ENCODE measurements around the gene MORN1. TPM values are rescaled to one million over a fixed set of nuclear protein-coding genes. Genes with fewer than 3 reads are reported as not detected.

Gene MORN1
- total RNA-seq, 6 experiments from 2014 or later, result 5.3 to 8.9 (median 6.9) TPM

DNA sequence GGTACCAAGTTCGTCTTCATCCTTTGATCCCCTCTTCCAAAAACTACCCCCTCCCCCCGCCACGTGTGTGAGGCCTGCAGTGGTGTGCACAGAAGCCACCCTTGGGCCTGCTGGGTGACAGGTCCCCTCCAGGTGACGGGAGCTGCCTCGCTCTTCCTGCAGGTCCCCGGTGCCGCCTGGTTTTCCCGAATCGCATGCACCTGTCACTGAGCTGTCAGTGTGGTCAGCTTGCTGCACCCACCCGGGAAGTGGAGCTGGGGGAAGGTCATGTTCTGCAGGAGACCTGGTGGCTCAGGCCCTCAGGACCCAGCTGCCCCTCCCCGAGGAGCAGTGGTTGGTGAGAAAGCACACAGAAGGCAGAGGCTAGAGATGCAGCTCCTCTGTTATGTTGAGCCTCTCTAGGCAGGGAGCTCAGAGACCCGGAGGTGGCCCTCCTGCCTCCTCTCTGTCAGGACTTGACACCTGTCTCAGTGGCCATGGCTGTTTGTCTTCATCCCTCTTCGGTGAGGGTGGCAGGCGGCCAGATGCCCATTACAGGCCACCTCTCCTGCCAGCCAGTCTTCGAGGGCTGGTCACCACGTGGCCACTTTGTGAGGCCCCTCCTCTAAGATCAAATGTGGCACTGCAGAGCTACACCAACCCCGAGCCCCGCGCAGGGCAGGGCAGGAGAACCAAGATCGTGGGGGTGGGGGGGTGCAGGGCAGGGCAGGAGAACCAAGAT, 102.4 kb downstream of the MORN1 start:
- Mint-ChIP-seq H3K4me1 (ENCODE audit: low read depth) (peaks cover 53% of the 10 kb centered on the region), H3K27ac (no peak overlapping the region), H3K9me3 (no peaks in the 10 kb centered on the region), H3K27me3 (ENCODE audit: insufficient read depth) (no peaks in the 10 kb centered on the region; the same call in 1 of the 2 replicates), H3K36me3 (ENCODE audit: low read depth) (no peaks in the 10 kb centered on the region), H3K4me3 (no peak overlapping the region)
- TF ChIP-seq CTCF (IDR thresholded peaks at IDR 0.05), result no peak
- no peak for DNase-seq

DNA sequence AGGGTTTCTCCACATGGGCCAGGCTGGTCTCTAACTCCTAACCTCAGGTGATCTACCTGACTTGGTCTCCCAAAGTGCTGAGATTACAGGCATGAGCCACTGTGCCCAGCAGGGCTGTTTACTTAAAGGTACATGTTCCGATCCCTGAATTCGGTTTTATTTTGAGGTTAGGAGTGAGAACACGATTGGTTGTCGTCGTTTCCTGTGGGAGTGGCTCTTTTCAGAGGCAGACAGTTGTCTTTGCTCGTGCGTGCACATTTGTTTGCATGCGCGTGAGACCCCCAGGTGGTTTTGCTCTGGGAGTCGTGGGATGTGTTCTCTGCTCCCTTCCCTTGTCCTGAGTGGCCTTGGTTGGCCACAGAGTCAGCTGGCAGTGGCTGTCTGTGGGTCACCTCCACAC, 103.0 kb downstream of the MORN1 start:
- H3K27me3 Mint-ChIP-seq (ENCODE audit: insufficient read depth), result no peaks in the 10 kb centered on the region; the same call in 1 of the 2 replicates
- H3K36me3 Mint-ChIP-seq (ENCODE audit: low read depth), result no peaks in the 10 kb centered on the region
- no peak overlapping the region for H3K4me3 Mint-ChIP-seq
- no peak for DNase-seq
- H3K4me1 Mint-ChIP-seq (ENCODE audit: low read depth), result peaks cover 46% of the 10 kb centered on the region
- no peak for TF ChIP-seq CTCF (IDR thresholded peaks at IDR 0.05)
- no peaks in the 10 kb centered on the region for H3K9me3 Mint-ChIP-seq
- no peak overlapping the region for H3K27ac Mint-ChIP-seq

GRCh38 chr1:2287649-2288048, 103.7 kb downstream of the MORN1 start:
- Mint-ChIP-seq H3K27ac (no peak overlapping the region), H3K27me3 (ENCODE audit: insufficient read depth) (peaks cover 1% of the 10 kb centered on the region; the same call in 1 of the 2 replicates), H3K4me1 (ENCODE audit: low read depth) (peaks cover 41% of the 10 kb centered on the region)

GRCh38 chr1:2286923-2287322, 104.4 kb downstream of the MORN1 start:
- no peaks in the 10 kb centered on the region for H3K9me3 Mint-ChIP-seq
- DNase-seq, result no peak
- no peaks in the 10 kb centered on the region for H3K36me3 Mint-ChIP-seq (ENCODE audit: low read depth)
- TF ChIP-seq CTCF (IDR thresholded peaks at IDR 0.05), result no peak
- peaks cover 1% of the 10 kb centered on the region; the same call in 1 of the 2 replicates for H3K27me3 Mint-ChIP-seq (ENCODE audit: insufficient read depth)
- peak overlapping the region; percentile 52; the same call in 1 of the 2 replicates for H3K27ac Mint-ChIP-seq
- H3K4me1 Mint-ChIP-seq (ENCODE audit: low read depth), result peaks cover 35% of the 10 kb centered on the region
- no peak overlapping the region for H3K4me3 Mint-ChIP-seq

More at GRCh38 chr1:2287649-2288048, 103.7 kb downstream of the MORN1 start:
- no peak for TF ChIP-seq CTCF (IDR thresholded peaks at IDR 0.05)
- DNase-seq, result no peak
- no peak overlapping the region for H3K4me3 Mint-ChIP-seq
- H3K36me3 Mint-ChIP-seq (ENCODE audit: low read depth), result no peaks in the 10 kb centered on the region
- no peaks in the 10 kb centered on the region for H3K9me3 Mint-ChIP-seq

- DNase-seq, result no peak
- H3K36me3 Mint-ChIP-seq (ENCODE audit: low read depth), result no peaks in the 10 kb centered on the region
- peaks cover 1% of the 10 kb centered on the region; the same call in 1 of the 2 replicates for H3K27me3 Mint-ChIP-seq (ENCODE audit: insufficient read depth)
- H3K4me1 Mint-ChIP-seq (ENCODE audit: low read depth), result peaks cover 15% of the 10 kb centered on the region
- H3K9me3 Mint-ChIP-seq, result no peaks in the 10 kb centered on the region
- H3K4me3 Mint-ChIP-seq, result no peak overlapping the region
- TF ChIP-seq CTCF (IDR thresholded peaks at IDR 0.05), result no peak
- peak overlapping the region; percentile 26; the same call in 1 of the 2 replicates for H3K27ac Mint-ChIP-seq
Observed at GRCh38 chr1:2284932-2285331, 106.4 kb downstream of the MORN1 start.
